ENCODE results near the gene COL1A2. TPM values are rescaled to one million over a fixed set of nuclear protein-coding genes. Genes with fewer than 3 reads are reported as not detected.

Gene COL1A2
- total RNA-seq, 4 donors from 2014 or later: 227 to 697 (median 347) TPM

DNA sequence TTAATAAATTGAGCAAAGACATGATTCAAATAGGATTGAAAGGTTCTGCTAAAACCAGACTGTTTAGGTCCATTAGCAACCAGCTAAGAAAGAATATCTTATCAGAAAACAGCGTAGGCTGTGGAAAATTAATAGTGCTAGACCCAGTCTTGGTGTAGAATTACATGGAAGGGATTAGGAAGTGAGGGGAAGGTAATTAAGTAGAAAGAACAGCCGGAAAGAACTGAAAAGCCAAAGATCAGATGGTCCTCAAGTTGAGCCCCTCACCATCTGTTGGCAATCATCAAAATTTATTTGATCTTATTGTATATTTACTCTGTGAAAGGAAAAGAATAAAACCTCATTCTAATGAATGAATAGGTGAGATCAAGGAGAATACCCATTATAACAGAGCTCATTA is 50.1 kb downstream of the COL1A2 start:
- no peak for DNase-seq (ENCODE audit: extremely low spot score)
- no peaks in the 10 kb centered on the region for H3K9me3 ChIP-seq
- no peaks in the 10 kb centered on the region for H3K36me3 ChIP-seq
- H3K4me3 ChIP-seq: no peak overlapping the region
- 79% methylated on average over 2 of the region's 2 CpGs for WGBS
- TF ChIP-seq EP300 (IDR thresholded peaks at IDR 0.05) (no peak), POLR2A (IDR thresholded peaks at IDR 0.05; ENCODE audit: low read depth) (no peak), POLR2AphosphoS5 (IDR thresholded peaks at IDR 0.05) (no peak)
- TF ChIP-seq, protein P1, sequence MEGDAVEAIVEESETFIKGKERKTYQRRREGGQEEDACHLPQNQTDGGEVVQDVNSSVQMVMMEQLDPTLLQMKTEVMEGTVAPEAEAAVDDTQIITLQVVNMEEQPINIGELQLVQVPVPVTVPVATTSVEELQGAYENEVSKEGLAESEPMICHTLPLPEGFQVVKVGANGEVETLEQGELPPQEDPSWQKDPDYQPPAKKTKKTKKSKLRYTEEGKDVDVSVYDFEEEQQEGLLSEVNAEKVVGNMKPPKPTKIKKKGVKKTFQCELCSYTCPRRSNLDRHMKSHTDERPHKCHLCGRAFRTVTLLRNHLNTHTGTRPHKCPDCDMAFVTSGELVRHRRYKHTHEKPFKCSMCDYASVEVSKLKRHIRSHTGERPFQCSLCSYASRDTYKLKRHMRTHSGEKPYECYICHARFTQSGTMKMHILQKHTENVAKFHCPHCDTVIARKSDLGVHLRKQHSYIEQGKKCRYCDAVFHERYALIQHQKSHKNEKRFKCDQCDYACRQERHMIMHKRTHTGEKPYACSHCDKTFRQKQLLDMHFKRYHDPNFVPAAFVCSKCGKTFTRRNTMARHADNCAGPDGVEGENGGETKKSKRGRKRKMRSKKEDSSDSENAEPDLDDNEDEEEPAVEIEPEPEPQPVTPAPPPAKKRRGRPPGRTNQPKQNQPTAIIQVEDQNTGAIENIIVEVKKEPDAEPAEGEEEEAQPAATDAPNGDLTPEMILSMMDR (IDR thresholded peaks at IDR 0.05): no peak
- no peak overlapping the region for H3K27ac ChIP-seq (replicated peaks in 1 of 4)
- peaks cover 0 to 12% (median 0%) of the 10 kb centered on the region in 4 donors for H3K4me1 ChIP-seq
- intact Hi-C loops (cut with DNase I): loop anchor here (5.0 kb wide), 1 partner anchor 802 kb away; no protein-coding TSS in a partner anchor
- no peaks in the 10 kb centered on the region for H3K27me3 ChIP-seq

DNA sequence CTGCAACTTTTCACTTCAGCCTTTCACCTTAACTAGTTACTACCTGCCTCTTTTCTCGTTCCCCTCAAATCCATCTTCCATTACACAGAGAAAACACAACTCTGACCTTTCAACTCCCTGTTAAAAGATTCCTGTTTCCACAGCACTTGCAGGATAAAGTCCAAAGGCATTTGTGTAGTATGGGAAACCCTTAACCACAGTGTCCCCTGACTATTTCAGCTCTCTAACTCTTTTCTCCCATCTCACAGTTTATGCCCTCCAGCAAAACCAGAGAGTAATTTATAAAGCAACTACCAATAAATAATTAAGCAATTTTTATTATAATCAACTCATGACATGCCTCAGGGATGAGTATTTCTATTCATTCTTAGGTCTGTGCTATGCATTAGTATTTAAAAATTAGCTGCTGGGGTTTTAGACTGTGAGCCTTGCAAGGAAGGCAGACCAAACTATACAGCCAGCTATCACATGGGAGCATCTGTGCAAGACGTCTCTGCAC is 51.0 kb downstream of the COL1A2 start:
- no peak overlapping the region for H3K4me3 ChIP-seq
- H3K36me3 ChIP-seq: no peaks in the 10 kb centered on the region
- no peak overlapping the region for H3K27ac ChIP-seq (replicated peaks in 1 of 4)
- no peaks in the 10 kb centered on the region for H3K9me3 ChIP-seq
- TF ChIP-seq EP300 (IDR thresholded peaks at IDR 0.05) (no peak), POLR2A (IDR thresholded peaks at IDR 0.05; ENCODE audit: low read depth) (no peak), POLR2AphosphoS5 (IDR thresholded peaks at IDR 0.05) (no peak)
- intact Hi-C loops (cut with DNase I): loop anchor here (5.0 kb wide), 1 partner anchor 802 kb away; no protein-coding TSS in a partner anchor
- DNase-seq (ENCODE audit: extremely low spot score): no peak
- H3K27me3 ChIP-seq: no peaks in the 10 kb centered on the region
- 55% methylated on average over 2 of the region's 2 CpGs for WGBS
- peaks cover 0 to 4% (median 0%) of the 10 kb centered on the region in 4 donors for H3K4me1 ChIP-seq

DNA sequence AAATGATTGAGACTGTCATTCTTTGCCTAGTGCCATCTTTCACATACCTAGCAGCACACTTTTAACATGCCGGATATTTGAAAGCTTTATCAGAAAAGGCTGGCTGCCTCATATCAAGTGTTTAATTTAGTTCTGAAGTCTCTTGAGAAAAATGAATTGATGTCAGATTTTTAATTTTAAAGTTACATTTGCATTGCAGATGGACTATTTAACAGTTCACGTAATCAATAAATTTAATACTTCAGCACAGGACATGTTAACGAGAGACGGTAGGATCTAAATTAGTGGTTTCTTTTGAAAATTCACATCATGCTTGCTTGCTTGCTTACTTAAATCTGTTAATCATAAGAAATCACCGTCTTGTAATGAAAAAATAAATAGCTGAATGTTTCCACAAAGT is 51.6 kb downstream of the COL1A2 start:
- Histone ChIP-seq H3K27ac (replicated peaks in 1 of 4) (no peak overlapping the region), H3K9me3 (no peaks in the 10 kb centered on the region), H3K4me1 (peaks cover 0 to 3% (median 0%) of the 10 kb centered on the region in 4 donors), H3K4me3 (no peak overlapping the region), H3K36me3 (no peaks in the 10 kb centered on the region), H3K27me3 (no peaks in the 10 kb centered on the region)
- intact Hi-C loops (cut with DNase I): loop anchor here (5.0 kb wide), 1 partner anchor 801 kb away; no protein-coding TSS in a partner anchor
- TF ChIP-seq POLR2AphosphoS5 (IDR thresholded peaks at IDR 0.05) (no peak), EP300 (IDR thresholded peaks at IDR 0.05) (no peak)
- TF ChIP-seq, protein P1 (IDR thresholded peaks at IDR 0.05): no peak
- WGBS: 89% methylated on average over 5 of the region's 5 CpGs
- no peak for DNase-seq (ENCODE audit: extremely low spot score)

- H3K27me3 ChIP-seq: no peaks in the 10 kb centered on the region
- H3K4me3 ChIP-seq: no peak overlapping the region
- no peaks in the 10 kb centered on the region for H3K9me3 ChIP-seq
- no peaks in the 10 kb centered on the region for H3K36me3 ChIP-seq
- 48% methylated on average over 4 of the region's 4 CpGs for WGBS
- peaks cover 7 to 17% (median 11%) of the 10 kb centered on the region in 4 donors for H3K4me1 ChIP-seq
- TF ChIP-seq, protein P1 (IDR thresholded peaks at IDR 0.05): peak; percentile 58 to 75 (median 64)
- TF ChIP-seq POLR2AphosphoS5 (IDR thresholded peaks at IDR 0.05) (no peak), EP300 (IDR thresholded peaks at IDR 0.05) (no peak), POLR2A (IDR thresholded peaks at IDR 0.05; ENCODE audit: low read depth) (no peak)
- intact Hi-C loops (cut with DNase I): loop anchor here (5.0 kb wide), 1 partner anchor 798 kb away; no protein-coding TSS in a partner anchor
- no peak overlapping the region for H3K27ac ChIP-seq (replicated peaks in 1 of 4)
- no peak for DNase-seq (ENCODE audit: extremely low spot score)
Observed at GRCh38 chr7:94449151-94449725, 54.5 kb downstream of the COL1A2 start.

- H3K4me3 ChIP-seq: no peak overlapping the region
- intact Hi-C loops (cut with DNase I): loop anchor here (5.0 kb wide), 1 partner anchor 207 kb away; the partner anchor contains the start of gene SGCE
- no peak overlapping the region for H3K27ac ChIP-seq (replicated peaks in 1 of 4)
- no peaks in the 10 kb centered on the region for H3K36me3 ChIP-seq
- TF ChIP-seq POLR2AphosphoS5 (IDR thresholded peaks at IDR 0.05) (no peak), EP300 (IDR thresholded peaks at IDR 0.05) (no peak), POLR2A (IDR thresholded peaks at IDR 0.05; ENCODE audit: low read depth) (no peak)
- TF ChIP-seq, protein P1 (IDR thresholded peaks at IDR 0.05): no peak
- no peaks in the 10 kb centered on the region for H3K27me3 ChIP-seq
- H3K4me1 ChIP-seq: peaks cover 7 to 17% (median 11%) of the 10 kb centered on the region in 4 donors
- 95% methylated on average over 4 of the region's 4 CpGs for WGBS
- DNase-seq (ENCODE audit: extremely low spot score): no peak
- no peaks in the 10 kb centered on the region for H3K9me3 ChIP-seq
Observed at GRCh38 chr7:94450044-94450697, 55.5 kb downstream of the COL1A2 start.

Measured in esophagus muscularis mucosa (tissue), 4 donors.